HCT116 (cell line): ENCODE measurements around the gene DVL2. TPM values are rescaled to one million over a fixed set of nuclear protein-coding genes. Genes with fewer than 3 reads are reported as not detected.

Source experiments
- ATAC-seq: fragments of 200-7000 bp; cut with Tn5 transposase; 2 replicates; pipeline ENCODE4 v1.9.1; 2020; ENCODE audit warnings: mild to moderate bottlenecking, moderate library complexity
- BruUV-seq: library from RNA; stranded (reverse); fragments of 400-500 nt; replicated peaks from 2 replicates; lab custom pipeline; 2021; lab: Mats Ljungman, UMichigan
- CTCF ChIA-PET: fragments of 300-600 bp; sonication (Branson Sonifier 250); formaldehyde crosslinking; loops from one replicate; lab custom pipeline; 2021; ENCODE audit warnings: antibody characterized with exemption; lab: Charles Lee
- POLR2A ChIA-PET: fragments of 300-600, 350-600 bp; sonication (Branson Sonifier 250); formaldehyde crosslinking; loops from one replicate; lab custom pipeline; 2021; ENCODE audit warnings: antibody characterized with exemption; lab: Charles Lee
- RAD21 ChIA-PET, 2 experiments: fragments of 300-600 bp; sonication (Branson Sonifier 250); formaldehyde crosslinking; loops; one replicate each; lab custom pipeline; 2023; ENCODE audit warnings: low total read pairs in 2 of 2; ENCODE audit not compliant: uncharacterized antibody in 2 of 2, unreplicated experiment in 2 of 2, low non-redundant PET in 1 of 2; lab: Charles Lee
- DNase-seq: peaks from one replicate; pipeline ENCODE4 v3.0.0-alpha.2; 2010; ENCODE audit warnings: low read depth, low spot score
- H2AFZ ChIP-seq: fragments of 200-600 bp; shearing (Covaris generic), sonication (generic); 2 replicates; pipeline ENCODE4 v1.6.1; 2017; ENCODE audit warnings: low read depth, mixed run types, mixed read lengths, antibody characterized with exemption, low read length; ENCODE audit not compliant: poor library complexity, severe bottlenecking
- H3K27ac ChIP-seq: 2 replicates; pipeline ENCODE4 v1.5.1; 2012; ENCODE audit warnings: low read depth, low read length
- H3K27me3 ChIP-seq: fragments of 200-600 bp; sonication (generic); 2 replicates; pipeline ENCODE4 v1.6.1; 2016; ENCODE audit warnings: mixed run types, low read length, mixed read lengths; ENCODE audit not compliant: insufficient read depth
- H3K36me3 ChIP-seq, 2 experiments: fragments of 200-500 bp in 1 of 2; fragments of 200-600 bp in 1 of 2; sonication (Bioruptor generic) in 1 of 2; sonication (generic) in 1 of 2; 2 replicates each; pipeline versions ENCODE4 v1.5.1 to v1.6.1; 2014 to 2016; ENCODE audit warnings: low read length in 2 of 2, inconsistent platforms in 1 of 2, mixed read lengths in 1 of 2, mixed run types in 1 of 2; ENCODE audit not compliant: insufficient read depth in 2 of 2, control insufficient read depth in 1 of 2
- H3K4me1 ChIP-seq, 2 experiments: fragments of 200-600 bp in 1 of 2; sonication (generic) in 1 of 2; 2 replicates each; pipeline versions ENCODE4 v1.5.1 to v1.6.1; 2012 to 2017; ENCODE audit warnings: low read length in 2 of 2, inconsistent platforms in 1 of 2, mild to moderate bottlenecking in 1 of 2, mixed read lengths in 1 of 2, mixed run types in 1 of 2, moderate library complexity in 1 of 2; ENCODE audit not compliant: insufficient read depth in 2 of 2, control insufficient read depth in 1 of 2
- H3K4me2 ChIP-seq: fragments of 200-600 bp; sonication (generic); 2 replicates; pipeline ENCODE4 v1.6.1; 2017; ENCODE audit warnings: mixed run types, low read length, mixed read lengths
- H3K4me3 ChIP-seq, 2 experiments: fragments of 200-600 bp in 1 of 2; sonication (generic) in 1 of 2; replicated peaks in 1 of 2; 2 replicates each; pipeline ENCODE4 v1.5.1; 2011 to 2016; ENCODE audit warnings: low read length in 2 of 2, control low read depth in 1 of 2, low read depth in 1 of 2, mild to moderate bottlenecking in 1 of 2, mixed read lengths in 1 of 2, mixed run types in 1 of 2
- H3K79me2 ChIP-seq: fragments of 200-600 bp; sonication (generic); 2 replicates; pipeline ENCODE4 v1.6.1; 2017; ENCODE audit warnings: mild to moderate bottlenecking, mixed run types, low read length, moderate library complexity, mixed read lengths; ENCODE audit not compliant: insufficient read depth
- H3K9ac ChIP-seq: fragments of 200-600 bp; sonication (generic); 2 replicates; pipeline ENCODE4 v1.6.1; 2016; ENCODE audit warnings: low read length, mixed read lengths
- H3K9me2 ChIP-seq: fragments of 200-600 bp; sonication (generic), shearing (Covaris generic); 2 replicates; pipeline ENCODE4 v1.6.1; 2017; ENCODE audit warnings: mixed run types, mild to moderate bottlenecking, moderate library complexity; ENCODE audit not compliant: insufficient read depth
- H3K9me3 ChIP-seq, 2 experiments: fragments of 200-500 bp in 1 of 2; fragments of 200-600 bp in 1 of 2; sonication (Bioruptor generic) in 1 of 2; sonication (generic) in 1 of 2; 2 replicates each; pipeline ENCODE4 v1.6.1; 2014 to 2017; ENCODE audit warnings: low read length in 2 of 2, mixed read lengths in 2 of 2, inconsistent platforms in 1 of 2, low read depth in 1 of 2, mild to moderate bottlenecking in 1 of 2, mixed run types in 1 of 2, moderate library complexity in 1 of 2; ENCODE audit not compliant: control insufficient read depth in 1 of 2, insufficient read depth in 1 of 2
- H4K20me1 ChIP-seq: fragments of 200-600 bp; sonication (generic), shearing (Covaris generic); 2 replicates; pipeline ENCODE4 v1.6.1; 2017; ENCODE audit warnings: mixed run types, mild to moderate bottlenecking, moderate library complexity; ENCODE audit not compliant: insufficient read depth
- ATF3 ChIP-seq: IDR thresholded peaks from 2 replicates; pipeline ENCODE4 v1.6.1; 2012
- EGR1 ChIP-seq: IDR thresholded peaks from 2 replicates; pipeline ENCODE4 v1.6.1; 2012; ENCODE audit warnings: low read depth
- FOSL1 ChIP-seq: IDR thresholded peaks from 2 replicates; pipeline ENCODE4 v1.6.1; 2012; ENCODE audit warnings: low read depth
- POLR2AphosphoS5 ChIP-seq: IDR thresholded peaks from 2 replicates; pipeline ENCODE4 v1.6.1; 2011; ENCODE audit warnings: mild to moderate bottlenecking, low read depth, low read length, moderate library complexity
- SIN3A ChIP-seq: IDR thresholded peaks from 2 replicates; pipeline ENCODE4 v1.6.1; 2012; ENCODE audit warnings: low read depth
- YY1 ChIP-seq: IDR thresholded peaks from 2 replicates; pipeline ENCODE4 v1.6.1; 2011; ENCODE audit warnings: low read length, low read depth, moderate library complexity, mild to moderate bottlenecking; ENCODE audit not compliant: insufficient replicate concordance; ENCODE audit errors: extremely low read depth
- intact Hi-C: fragments of 100-400 bp; cut with micrococcal nuclease; formaldehyde crosslinking; loops from 2 replicates; pipeline ENCODE4 v1.10.0; 2022
- total RNA-seq: library from RNA; stranded (reverse); gene quantifications from one replicate; pipeline ENCODE4 v1.2.1, GENCODE V29; 2021; ENCODE audit not compliant: unreplicated experiment
- TF ChIP-seq, protein P1 (sequence below): IDR thresholded peaks from 2 replicates; pipeline ENCODE4 v1.6.1; 2012

The DVL2 gene
- total RNA-seq, 1 experiment from 2014 or later: 69.7 TPM

DNA sequence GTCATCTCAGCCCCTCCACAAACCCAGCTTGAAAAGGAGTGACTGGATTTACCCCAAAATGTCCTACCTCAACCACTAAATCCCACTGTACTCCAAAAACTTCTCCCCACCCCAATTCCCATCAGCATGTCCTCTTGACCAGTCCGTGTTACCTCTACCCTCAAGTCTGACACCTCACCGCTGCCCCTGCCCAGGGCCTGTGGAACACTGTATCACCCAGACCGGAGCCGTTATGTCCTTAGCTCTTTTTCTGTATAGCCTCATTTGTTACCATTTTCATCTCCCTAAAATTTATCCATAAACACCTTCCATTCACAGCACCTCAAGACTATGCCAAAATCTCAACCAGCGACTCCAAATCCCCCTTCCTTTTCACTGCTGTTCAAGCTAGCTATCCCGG is 2.5 kb upstream of the DVL2 start:
- no peaks in the 10 kb centered on the region for H3K9me3 ChIP-seq
- intact Hi-C loops: no loop called here
- ATAC-seq (no peak), DNase-seq (no peak)
- no peaks in the 10 kb centered on the region for H3K9me2 ChIP-seq
- ChIA-PET RAD21 (interaction anchor here in 1 of 2 experiments (1.1 kb wide), 1 partner anchor 16 kb away, joined by 3 read pairs; no protein-coding TSS in a partner anchor), POLR2A (interaction anchor here (0.7 to 2.6 kb wide), 3 partner anchors 17 to 72 kb away, joined by 3 to 19 read pairs (median 7); partner anchors contain the start of genes ACADVL and DLG4), CTCF (interaction anchor here (1.8 kb wide), 1 partner anchor 16 kb away, joined by 5 read pairs; no protein-coding TSS in a partner anchor)
- TF ChIP-seq, protein P1, sequence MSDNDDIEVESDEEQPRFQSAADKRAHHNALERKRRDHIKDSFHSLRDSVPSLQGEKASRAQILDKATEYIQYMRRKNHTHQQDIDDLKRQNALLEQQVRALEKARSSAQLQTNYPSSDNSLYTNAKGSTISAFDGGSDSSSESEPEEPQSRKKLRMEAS: no peak
- H3K27ac ChIP-seq: peak overlapping the region; percentile 92
- BruUV-seq: no TSS peak
- H2AFZ ChIP-seq: no peak overlapping the region
- H3K79me2 ChIP-seq: peaks cover 80% of the 10 kb centered on the region
- peak overlapping the region; percentile 82 for H3K4me2 ChIP-seq
- 0 out of 4 replicates have a peak overlapping the region, but pooled peaks of 1 of the 2 experiments have one; percentile 97 for H3K4me3 ChIP-seq
- peaks cover 24 to 32% of the 10 kb centered on the region in 2 experiments for H3K36me3 ChIP-seq
- H3K4me1 ChIP-seq: peaks cover 44 to 67% of the 10 kb centered on the region in 2 experiments
- no peaks in the 10 kb centered on the region for H3K27me3 ChIP-seq
- H4K20me1 ChIP-seq: peaks cover 4% of the 10 kb centered on the region; the same call in 1 of the 2 replicates
- peak overlapping the region; percentile 100 for H3K9ac ChIP-seq

DNA sequence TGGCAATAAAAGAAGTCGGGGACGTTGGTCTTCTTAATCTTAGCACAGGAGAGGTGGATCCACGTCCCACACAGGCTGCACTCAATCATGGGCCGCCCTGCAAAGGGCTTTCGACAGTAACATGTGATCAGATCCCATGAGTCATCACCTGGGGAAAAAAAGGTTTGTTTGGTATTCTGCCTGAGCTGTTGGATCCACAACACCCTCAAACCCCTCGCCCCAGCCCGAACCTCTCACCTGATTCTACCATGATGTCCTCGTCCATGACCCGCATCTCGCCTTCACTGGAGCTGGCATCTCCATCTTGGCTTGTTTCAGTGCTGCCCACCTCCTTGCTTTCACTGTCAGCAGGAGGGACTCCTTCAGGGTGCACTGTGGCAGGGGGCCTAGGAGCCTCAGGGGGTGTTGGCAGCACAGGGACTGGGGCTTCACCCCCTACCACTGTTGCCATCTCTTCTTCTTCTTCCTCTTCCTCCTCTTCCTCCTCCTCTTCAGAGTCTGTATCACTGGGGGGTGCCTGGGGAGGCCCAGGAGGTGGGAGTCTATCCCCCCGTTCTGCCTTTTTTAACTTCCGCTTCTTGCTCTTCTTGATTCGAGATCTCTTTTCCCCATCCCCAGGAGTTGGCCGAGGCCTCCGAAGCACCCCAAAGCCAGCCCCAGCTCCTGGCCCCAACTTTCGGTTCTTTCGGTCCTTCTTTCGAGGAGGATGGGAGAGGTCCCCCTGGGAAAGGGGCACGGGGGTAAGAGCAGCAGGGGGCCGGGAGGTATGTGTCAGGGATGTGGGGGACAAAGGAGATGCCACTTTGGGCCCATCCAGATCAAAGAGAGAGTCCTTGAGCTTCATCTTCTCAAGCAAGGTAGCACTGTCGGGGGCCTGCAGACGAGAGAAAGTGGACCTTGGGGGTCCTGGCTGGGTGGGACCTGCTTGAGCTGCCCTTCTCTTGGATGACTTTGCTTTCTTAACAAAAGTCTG is 1.7 kb upstream of the DVL2 start:
- no peak for DNase-seq
- H3K4me1 ChIP-seq: peaks cover 38 to 67% of the 10 kb centered on the region in 2 experiments
- peaks cover 80% of the 10 kb centered on the region for H3K79me2 ChIP-seq
- H3K27me3 ChIP-seq: no peaks in the 10 kb centered on the region
- peak overlapping the region; percentile 83; the same call in 1 of the 2 replicates for H3K4me2 ChIP-seq
- H3K9me3 ChIP-seq: no peaks in the 10 kb centered on the region
- H4K20me1 ChIP-seq: peaks cover 4% of the 10 kb centered on the region; the same call in 1 of the 2 replicates
- H3K9ac ChIP-seq: no peak overlapping the region
- no peak overlapping the region for H3K4me3 ChIP-seq
- H2AFZ ChIP-seq: no peak overlapping the region
- ChIA-PET RAD21 (interaction anchor here in 1 of 2 experiments (1.1 kb wide), 1 partner anchor 15 kb away, joined by 3 read pairs; no protein-coding TSS in a partner anchor), POLR2A (interaction anchor here (0.7 to 2.6 kb wide), 2 partner anchors 16 to 73 kb away, joined by 3 to 19 read pairs; partner anchors contain the start of genes ACADVL and DLG4)
- peak; percentile 26; the same call in 1 of the 2 replicates for TF ChIP-seq POLR2AphosphoS5
- no peak for TF ChIP-seq EGR1
- no peak for TF ChIP-seq FOSL1
- no peak for TF ChIP-seq SIN3A
- no peak for TF ChIP-seq YY1
- no peak for TF ChIP-seq ATF3
- TF ChIP-seq, all 23 proteins: peak for 1
- BruUV-seq: no TSS peak
- intact Hi-C loops: no loop called here
- H3K27ac ChIP-seq: peak overlapping the region; percentile 92
- CTCF ChIA-PET: interaction anchor here (1.8 kb wide), 1 partner anchor 15 kb away, joined by 5 read pairs; no protein-coding TSS in a partner anchor
- no peak for ATAC-seq
- no peaks in the 10 kb centered on the region for H3K9me2 ChIP-seq
- H3K36me3 ChIP-seq: peaks cover 24 to 32% of the 10 kb centered on the region in 2 experiments
